Retinal pigment epithelial cell (primary cell): ENCODE measurements around the gene NCK2.

Experiments used
- DNase-seq: peaks from one replicate; pipeline ENCODE4 v3.0.0-alpha.2; 2010; ENCODE audit warnings: low read depth
- H3K4me3 ChIP-seq: 2 replicates; pipeline ENCODE4 v1.5.1; 2011; ENCODE audit warnings: mild to moderate bottlenecking, low read length, control low read depth, moderate library complexity
- TF ChIP-seq, protein P1 (sequence below): conservative IDR thresholded peaks from 2 replicates; pipeline ENCODE4 v1.5.1; 2011; ENCODE audit warnings: low read depth, low read length, control low read depth, inconsistent platforms

NCK2 gene

DNA sequence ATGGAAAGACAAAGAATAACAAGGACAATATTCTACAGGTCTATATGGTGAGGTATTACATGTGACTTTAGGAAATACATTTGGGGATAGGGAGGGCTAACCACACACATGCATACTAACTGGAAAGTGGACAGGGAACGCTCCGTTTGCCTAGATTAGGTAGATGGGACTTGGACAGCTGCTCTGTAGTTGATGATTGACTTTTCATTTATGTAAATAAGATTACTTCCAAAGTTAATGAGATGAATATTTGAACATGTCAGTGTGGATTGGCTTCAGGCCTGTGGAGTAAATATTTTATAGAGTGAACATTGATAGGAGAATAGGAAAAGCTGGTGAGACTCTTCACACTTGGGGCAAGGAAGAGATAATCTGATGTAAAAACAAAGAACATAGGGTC lies 142.0 kb downstream of the NCK2 start:
- H3K4me3 ChIP-seq = no peak overlapping the region
- TF ChIP-seq, protein P1, sequence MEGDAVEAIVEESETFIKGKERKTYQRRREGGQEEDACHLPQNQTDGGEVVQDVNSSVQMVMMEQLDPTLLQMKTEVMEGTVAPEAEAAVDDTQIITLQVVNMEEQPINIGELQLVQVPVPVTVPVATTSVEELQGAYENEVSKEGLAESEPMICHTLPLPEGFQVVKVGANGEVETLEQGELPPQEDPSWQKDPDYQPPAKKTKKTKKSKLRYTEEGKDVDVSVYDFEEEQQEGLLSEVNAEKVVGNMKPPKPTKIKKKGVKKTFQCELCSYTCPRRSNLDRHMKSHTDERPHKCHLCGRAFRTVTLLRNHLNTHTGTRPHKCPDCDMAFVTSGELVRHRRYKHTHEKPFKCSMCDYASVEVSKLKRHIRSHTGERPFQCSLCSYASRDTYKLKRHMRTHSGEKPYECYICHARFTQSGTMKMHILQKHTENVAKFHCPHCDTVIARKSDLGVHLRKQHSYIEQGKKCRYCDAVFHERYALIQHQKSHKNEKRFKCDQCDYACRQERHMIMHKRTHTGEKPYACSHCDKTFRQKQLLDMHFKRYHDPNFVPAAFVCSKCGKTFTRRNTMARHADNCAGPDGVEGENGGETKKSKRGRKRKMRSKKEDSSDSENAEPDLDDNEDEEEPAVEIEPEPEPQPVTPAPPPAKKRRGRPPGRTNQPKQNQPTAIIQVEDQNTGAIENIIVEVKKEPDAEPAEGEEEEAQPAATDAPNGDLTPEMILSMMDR = no peak
- no peak for DNase-seq

GRCh38 chr2:105887256-105887655 lies 142.5 kb downstream of the NCK2 start:
- TF ChIP-seq, protein P1 = no peak
- H3K4me3 ChIP-seq = no peak overlapping the region
- DNase-seq = no peak

DNA sequence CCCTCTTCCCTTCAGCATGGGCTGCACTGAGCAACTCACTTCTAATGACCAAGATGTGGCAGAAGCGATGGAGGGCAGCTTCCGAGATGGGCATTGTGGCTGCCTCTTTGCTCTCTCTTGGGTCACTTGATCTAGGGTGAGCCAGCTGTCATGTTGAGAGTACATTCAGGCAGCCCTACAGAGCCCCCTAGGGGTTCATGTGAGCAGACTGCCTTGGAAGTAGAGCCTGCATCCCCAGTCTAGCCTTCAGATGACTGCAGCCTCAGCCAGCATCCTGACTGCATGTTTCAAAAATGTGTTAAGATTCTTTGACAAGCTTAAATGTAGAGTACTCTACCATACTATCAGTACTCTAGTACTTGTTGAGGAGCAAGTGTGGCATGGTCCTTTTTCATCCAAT lies 143.9 kb downstream of the NCK2 start:
- no peak overlapping the region for H3K4me3 ChIP-seq
- no peak for DNase-seq
- TF ChIP-seq, protein P1 = peak; percentile 33

- DNase-seq = no peak
- TF ChIP-seq, protein P1 = no peak
- no peak overlapping the region for H3K4me3 ChIP-seq
Measured at GRCh38 chr2:105889046-105889445, 144.3 kb downstream of the NCK2 start.

- H3K4me3 ChIP-seq = no peak overlapping the region
- DNase-seq = no peak
- TF ChIP-seq, protein P1 = no peak
Measured at GRCh38 chr2:105890111-105890510, 145.4 kb downstream of the NCK2 start.

- TF ChIP-seq, protein P1 = no peak
- no peak for DNase-seq
- H3K4me3 ChIP-seq = no peak overlapping the region
Measured at GRCh38 chr2:105890856-105891255, 146.1 kb downstream of the NCK2 start.

DNA sequence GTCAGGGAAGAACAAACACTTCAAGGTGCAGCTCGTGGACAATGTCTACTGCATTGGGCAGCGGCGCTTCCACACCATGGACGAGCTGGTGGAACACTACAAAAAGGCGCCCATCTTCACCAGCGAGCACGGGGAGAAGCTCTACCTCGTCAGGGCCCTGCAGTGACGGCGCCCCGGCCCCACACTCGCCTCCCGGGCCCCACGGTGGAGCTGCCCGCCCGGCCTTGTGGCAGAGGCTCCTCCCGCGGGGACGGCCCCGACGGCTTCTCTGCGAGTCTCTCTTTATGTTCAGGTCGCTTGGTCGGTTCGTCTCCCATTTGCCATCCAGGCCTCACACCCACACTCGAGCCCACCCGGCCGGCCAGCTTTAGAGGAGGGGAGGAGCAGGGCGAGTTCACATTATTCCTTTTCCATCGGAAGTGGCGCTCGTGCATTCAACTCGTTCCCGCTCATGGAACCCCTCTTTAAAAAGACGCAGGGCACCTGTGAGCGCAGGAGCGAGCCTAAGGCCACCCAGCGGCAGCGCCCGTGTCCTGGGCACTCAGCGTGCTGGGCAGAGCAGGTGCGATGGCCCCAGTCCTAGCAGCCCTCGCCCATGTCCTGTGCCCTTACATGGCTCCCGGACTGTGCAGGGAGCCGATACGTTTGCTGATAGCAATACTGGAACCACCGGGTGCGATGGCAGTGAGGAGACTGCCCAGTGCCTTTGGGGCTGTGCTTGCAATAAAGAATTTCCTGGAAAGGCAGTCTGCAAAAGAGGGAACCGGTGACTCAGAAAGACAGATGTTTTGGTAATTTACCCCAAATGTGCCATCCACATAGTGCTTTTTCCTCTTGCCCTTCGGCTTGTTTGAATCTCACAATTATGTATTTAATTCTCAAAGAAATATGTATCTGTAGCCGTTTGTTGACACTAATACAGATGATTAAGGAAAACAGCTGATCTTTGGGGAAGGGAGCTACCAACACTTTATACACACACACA lies 148.6 kb downstream of the NCK2 start:
- DNase-seq = no peak
- no peak overlapping the region for H3K4me3 ChIP-seq
- TF ChIP-seq, protein P1 = no peak
